COR-L47 (cell line): ENCODE results near the gene PANX1.
A peak's percentile ranks its signal among the peaks of the same experiment; 100 is the strongest.
"Not testable (repeated sequence)": the region's sequence is repeated elsewhere in the genome, so short reads cannot be mapped to it uniquely, and the experiment has no call there.

ENCODE experiments used
- DNase-seq: peaks from one replicate; lab custom pipeline; 2025; lab: John Stamatoyannopoulos, UW

The PANX1 gene, protein sequence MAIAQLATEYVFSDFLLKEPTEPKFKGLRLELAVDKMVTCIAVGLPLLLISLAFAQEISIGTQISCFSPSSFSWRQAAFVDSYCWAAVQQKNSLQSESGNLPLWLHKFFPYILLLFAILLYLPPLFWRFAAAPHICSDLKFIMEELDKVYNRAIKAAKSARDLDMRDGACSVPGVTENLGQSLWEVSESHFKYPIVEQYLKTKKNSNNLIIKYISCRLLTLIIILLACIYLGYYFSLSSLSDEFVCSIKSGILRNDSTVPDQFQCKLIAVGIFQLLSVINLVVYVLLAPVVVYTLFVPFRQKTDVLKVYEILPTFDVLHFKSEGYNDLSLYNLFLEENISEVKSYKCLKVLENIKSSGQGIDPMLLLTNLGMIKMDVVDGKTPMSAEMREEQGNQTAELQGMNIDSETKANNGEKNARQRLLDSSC

DNA sequence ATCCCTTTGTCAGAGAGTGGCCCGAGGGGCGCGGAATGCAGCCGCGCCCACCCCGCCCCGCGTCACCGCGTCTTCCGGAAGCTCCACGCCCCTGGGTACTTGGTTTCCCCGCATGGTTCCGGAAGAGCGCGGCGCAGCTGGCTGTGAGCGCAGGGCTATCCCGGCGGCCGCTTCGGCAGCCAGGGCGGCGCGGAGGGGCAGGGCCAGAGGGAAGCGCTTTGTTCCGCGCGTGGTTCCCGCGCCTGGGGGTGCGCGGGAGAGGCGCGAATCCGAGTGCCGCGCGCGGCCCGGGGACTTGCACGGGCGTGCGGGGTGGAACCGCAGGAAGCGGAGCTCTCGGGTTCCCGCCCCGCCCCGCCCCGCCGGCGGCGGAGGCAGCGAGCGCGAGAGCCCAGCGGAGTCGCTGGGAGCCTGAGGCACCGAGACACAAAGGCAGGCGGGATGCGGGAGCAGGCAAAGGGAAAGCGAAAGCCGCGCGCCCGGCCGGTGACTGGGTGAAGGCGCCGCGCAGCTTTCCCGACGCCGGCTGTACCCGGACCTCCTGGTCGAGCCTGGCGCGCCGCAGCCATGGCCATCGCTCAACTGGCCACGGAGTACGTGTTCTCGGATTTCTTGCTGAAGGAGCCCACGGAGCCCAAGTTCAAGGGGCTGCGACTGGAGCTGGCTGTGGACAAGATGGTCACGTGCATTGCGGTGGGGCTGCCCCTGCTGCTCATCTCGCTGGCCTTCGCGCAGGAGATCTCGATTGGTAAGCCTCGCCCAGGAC is at the start of gene PANX1:
TSS of gene PANX1 (plus strand) at position 96 of the 766 bp plus-strand sequence. CDS start at position 568, 472 bp downstream.
- DNase-seq, result peak; percentile 77

DNA sequence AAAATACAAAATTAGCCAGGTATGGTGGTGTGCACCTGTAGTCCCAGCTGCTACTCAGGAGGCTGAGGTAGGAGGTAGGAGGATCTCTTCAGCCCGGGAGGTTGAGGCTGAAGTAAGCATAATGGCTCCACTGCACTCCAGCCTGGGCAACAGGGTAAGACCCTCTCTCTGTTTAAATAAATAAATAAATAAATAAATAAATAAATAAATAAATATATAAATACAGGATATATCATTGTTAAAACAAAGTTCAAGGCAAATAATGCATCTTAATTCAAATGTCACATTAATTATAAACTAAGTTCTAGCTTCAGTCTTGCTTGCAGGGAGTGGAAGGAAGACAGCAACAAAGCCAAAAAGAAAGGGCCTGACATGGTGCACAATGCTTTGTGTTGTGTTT is 44.5 kb upstream of the PANX1 start:
- DNase-seq, result no peak

DNA sequence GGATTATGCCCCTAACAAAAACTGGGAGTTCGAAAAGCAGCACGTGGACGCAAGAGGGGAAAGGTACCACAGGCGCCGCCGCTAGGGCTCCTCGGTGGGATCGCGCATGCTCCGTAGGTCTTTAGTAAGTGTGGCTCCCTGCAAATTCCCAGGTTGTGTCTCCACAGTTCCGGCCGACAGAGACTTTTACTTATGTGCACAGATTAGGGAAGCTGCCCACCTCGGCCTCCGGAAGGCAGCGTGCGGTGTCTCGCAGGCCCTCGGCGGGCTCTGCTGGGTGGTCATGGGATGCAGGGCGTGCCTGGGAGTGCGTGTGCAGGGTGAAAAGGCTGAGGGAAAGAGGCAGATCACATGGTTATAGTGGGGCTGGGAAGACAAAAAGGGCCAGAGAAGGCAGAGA is 39.7 kb upstream of the PANX1 start:
- DNase-seq, result no peak

DNA sequence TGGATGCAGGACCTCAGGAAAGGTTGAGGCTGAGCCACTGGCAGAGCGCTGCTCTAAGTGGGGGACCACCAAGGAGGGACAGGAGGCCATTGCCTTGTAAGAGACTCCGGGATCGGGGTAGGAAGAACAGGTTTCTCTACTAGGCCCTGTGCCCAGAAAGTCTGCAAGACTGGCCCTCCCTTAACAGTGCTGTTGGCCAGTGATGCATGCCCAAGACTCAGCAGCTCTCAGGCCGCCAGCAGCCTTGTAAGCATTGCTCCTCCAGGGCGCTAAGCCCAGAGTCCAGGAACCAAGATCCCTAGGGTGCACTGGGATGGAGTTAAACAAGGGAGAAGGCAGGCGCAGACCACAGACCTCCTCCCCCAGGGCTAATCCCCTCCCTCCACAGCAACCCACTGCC is 39.3 kb upstream of the PANX1 start:
- no peak for DNase-seq

DNA sequence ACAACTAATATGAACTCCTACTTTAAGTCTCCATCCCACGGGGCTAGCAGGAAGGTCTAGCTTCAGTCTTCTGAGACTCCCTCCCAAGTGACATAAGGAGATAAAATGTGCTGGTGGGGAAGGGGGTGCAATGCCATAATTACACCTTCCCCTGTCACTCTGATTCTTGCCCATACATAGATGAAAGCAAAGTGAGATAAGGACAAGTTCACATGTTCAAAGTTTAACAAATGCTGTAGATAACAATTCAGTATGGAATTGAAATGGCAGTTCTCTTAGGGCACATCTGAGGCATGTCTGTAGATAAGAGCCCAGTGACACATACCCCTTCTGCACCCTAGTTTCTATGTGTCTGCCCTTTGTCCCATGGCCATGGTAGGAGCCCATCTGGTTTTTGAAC is 38.2 kb upstream of the PANX1 start:
- DNase-seq, result no peak

DNA sequence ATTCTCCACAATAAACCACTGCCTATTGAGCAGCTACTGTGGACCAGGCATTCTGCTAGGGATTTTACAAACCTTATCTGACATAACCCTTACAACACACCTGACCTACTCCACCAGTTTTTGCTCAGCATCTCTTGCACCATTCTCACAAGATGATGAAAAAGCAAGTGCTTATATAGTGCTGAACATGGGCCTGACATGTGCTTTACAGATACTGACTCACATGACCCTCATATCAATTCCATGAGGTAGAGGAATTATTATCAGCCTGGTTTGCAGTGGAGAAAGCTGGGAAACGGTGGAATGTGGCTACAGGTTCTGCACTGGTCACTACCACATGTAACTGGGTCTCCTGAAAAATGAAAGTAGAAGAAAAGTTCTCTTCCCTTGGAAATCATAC is 37.5 kb upstream of the PANX1 start:
- no peak for DNase-seq

DNA sequence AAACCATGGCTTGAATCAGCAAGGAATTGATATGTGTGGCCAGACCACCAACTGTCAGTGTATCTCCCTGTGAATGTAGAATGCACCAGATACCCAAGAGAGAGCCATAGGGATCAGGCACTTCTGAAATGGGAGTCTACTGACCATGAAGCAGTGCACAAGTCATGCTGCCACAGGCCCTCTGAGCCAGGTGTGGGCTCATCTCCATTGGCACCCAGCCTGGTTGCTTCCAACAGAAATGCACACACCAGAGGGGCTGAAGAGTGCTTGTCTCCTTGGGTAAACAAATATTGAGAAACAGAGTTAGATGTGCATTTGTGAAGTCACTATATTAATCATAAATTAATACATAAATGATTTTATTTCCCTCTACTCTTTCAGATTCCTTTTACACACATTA is 28.4 kb upstream of the PANX1 start:
- DNase-seq, result no peak

DNA sequence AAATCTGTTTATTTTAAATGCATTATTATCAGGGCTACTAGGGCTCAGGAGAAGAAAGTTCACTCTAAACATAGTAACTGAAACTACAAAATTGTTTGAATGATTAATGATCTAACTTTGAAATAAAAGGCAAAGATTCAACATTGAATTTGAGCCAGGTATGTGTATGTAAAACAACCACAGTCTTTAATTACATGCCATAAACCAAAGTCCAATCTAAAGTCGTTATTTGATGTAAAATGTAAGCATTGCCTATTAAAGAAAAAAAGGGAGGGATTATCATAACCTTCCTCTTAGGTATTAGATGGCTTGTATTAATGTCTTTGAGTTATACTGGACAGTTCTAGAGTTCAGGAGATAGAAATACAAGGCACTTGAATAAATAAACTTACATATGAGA is 25.2 kb upstream of the PANX1 start:
- no peak for DNase-seq

DNA sequence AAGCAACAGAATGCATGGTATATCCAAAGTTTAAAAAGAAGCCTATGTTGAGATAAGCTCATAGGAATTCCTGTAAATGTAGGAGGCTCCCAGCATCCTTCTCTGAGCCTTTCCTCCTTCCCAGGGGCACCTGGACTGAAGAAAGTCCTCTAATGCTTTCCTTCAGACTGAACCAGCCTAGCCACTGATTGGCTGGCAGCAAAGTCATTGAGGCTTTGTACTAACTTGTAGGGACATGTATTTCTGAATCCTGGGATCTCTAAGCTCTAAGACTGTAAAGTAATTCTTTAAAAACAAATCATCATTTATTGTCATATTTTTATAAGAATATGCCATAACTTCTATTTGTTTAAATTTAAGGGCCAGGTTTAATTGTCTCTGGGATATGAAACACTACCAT is 23.9 kb upstream of the PANX1 start:
- DNase-seq, result no peak

DNA sequence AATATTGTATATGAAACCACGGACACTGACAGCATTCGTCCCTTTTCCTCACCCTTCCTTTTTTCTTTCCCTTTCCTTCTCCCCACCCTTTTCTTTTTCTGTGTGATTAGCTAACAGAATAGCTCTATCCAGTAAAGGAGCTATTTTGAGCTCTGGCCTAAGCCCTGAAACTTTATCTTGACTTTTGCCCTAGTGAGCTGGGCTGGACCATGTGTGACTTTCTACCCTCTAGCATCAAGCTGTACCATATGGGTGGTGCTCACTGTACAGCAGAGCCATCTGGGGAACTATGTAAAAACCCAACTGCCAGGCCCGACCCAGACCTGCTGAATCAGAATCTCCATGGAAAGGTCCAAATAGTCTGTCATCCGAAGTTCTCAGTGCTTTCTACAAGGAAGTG is 21.9 kb upstream of the PANX1 start:
- DNase-seq, result no peak

DNA sequence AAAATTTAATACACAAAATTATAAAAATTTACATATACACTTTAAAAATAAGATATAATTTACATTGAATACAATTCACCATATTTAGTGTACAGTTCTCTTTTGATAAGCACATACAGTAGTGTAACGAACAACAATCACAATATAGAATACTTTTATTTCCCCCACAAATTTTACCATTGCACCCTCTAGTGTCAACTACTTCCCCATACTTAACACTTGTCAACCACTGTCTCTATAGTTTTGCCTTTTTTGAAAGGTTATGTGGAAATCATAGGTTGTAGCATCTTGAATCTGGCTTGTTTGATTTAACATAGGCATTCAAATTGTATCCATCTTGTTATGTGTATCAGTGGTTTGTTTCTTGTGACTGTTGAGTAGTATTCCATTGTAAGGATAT is 21.3 kb upstream of the PANX1 start:
- DNase-seq, result no peak

DNA sequence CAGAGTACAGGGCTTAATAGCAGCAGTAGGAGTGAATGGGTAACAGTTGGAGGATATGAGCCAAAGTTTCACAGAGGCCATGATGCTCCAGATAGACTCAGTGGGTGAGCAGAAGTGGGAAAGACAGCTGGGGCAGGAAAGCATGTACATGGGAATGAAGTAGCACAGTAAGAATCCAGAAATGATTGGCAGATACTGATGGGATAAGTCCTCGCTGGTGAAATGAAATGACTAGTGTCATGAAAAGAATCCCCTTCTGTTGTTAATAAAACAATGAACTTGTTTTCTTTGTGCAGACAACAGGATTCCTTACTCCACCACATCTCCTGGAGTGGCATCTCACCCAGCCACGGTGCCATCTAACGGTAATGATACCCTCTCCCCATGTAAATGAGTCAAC is 17.4 kb upstream of the PANX1 start:
- no peak for DNase-seq

DNA sequence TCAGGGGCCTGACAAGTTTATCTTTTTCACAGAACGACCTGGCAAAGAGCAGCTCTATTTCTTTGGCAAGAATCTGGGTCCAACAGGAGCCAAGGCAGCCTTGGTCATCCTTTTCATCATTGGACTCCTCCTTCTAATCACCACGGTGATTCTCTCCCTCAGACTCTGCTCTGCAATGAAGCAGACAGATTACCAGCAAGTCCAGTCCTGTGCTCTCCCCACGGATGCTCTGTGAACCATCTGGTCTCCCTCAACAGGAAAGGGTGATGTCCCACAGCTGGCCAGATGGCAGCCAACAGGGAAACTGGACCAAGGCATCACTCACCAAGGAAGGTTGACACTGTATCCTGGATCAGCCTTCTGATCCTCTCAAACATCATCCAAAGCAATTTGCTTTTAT is 17.0 kb upstream of the PANX1 start:
- DNase-seq, result no peak

DNA sequence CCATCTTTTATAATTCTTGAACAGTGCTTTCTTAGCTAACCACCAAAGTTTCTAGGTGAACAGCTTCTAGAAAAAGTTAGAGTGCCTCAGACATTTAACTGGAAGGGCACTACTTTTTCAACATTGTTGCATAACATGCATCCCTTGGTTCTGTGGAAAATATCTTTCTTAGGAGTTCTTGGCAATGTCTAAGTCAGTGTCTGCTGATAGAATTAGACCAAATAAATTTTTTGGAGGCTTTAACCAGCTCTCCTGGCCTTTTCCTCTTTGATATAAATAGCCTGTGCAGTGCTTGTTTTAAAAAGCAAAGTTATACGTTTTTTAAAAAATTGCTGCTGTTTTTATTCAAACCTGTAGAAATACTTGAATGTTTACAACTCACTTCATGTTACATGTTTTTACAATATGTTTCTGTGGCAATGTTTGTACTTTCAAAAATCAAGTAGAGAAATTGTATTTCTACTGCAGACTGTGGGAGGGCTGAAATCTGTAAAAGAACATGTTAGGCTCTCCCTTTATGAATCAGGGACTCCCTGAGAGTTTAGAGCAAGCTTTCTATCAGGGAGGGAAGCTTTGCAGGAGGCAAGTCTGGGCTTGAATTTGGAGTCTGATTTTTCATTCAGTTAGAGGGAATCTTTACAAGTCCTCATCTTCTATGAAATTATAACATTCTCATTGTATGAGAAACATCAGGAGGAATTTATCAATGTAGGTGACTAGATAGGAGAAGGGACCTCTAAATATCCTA is 16.3 kb upstream of the PANX1 start:
- DNase-seq, result no peak

DNA sequence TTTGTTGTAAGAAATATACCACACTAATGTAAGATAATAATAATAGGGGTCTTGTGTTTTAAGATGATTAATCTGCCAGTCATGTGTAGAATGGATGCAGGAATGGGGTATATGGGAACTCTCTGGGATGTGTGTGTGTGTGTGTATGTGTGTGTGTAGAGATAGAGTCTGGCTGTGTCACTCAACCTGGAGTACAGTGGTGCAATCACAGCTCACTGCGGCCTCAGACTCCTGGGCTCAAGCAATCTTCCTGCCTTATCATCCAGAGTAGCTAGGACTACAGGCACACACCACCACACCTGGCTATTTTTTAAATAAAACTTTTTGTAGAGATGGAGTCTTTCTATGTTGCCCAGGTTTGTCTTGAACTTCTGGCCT is 11.5 kb upstream of the PANX1 start:
- no peak for DNase-seq

DNA sequence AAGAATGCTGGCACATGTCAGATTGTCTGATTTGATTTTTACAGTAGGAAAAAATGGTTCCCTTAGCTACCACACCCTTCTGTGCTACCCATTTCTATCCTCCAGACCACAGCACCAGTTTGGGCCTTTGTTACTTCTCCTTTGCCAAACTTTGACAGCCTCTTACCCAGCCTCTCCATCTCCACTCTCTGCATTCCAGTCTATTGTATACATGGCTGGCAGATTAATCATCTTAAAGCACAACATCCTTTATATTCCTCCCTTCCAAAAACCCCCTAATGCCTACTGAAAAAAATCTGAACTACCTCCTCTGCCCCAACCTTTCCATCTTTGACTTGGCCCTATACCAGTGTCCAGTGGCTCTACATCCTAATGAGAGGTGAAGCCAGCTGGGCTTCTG is 10.8 kb upstream of the PANX1 start:
- no peak for DNase-seq

DNA sequence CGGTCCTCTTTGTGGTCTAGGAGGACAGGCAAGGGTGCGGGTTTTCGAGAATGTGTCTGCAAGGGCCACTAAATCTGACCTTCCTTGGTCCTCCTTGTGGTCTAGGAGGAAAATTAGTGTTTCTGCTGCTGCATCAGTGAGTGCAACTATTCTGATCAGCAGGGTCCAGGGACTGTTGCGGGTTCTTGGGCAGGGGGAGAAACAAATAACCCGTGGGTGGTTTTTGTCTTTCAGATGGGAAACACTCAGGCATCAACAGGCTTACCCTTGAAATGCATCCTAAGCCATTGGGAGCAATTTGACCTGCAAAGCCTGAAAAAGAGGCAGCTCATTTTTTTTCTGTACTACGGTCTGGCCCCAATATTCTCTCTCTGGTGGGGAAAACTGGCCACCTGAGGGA is 9.0 kb upstream of the PANX1 start:
- DNase-seq, result not testable (repeated sequence)

DNA sequence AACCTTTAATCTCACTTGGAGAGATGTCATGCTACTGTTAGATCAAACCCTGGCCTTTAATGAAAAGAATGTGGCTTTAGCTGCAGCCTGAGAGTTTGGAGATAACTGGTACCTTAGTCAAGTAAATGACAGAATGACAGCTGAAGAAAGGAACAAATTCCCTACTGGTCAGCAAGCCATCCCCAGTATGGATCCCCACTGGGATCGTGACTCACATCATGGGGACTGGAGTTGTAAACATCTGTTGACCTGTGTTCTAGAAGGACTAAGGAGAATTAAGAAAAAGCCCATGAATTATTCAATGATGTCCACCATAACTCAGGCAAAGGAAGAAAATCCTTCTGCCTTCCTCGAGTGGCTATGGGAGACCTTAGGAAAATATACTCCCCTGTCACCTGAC is 8.1 kb upstream of the PANX1 start:
- not testable (repeated sequence) for DNase-seq

DNA sequence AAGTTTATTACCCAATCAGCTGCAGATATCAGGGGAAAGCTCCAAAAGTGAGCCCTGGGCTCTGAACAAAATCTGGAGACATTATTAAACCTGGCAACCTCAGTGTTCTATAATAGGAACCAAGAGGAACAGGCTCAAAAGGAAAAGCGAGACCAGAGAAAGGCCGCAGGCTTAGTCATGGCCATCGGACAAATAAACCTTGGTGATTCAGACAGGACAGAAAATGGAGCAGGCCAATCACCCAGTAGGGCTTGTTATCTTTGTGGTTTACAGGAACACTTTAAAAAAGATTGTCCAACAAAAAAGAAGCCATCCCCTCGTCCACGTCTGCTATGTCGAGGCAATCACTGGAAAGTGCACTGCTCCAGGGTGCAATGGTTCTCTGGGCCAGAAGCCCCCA is 7.7 kb upstream of the PANX1 start:
- DNase-seq, result no peak

DNA sequence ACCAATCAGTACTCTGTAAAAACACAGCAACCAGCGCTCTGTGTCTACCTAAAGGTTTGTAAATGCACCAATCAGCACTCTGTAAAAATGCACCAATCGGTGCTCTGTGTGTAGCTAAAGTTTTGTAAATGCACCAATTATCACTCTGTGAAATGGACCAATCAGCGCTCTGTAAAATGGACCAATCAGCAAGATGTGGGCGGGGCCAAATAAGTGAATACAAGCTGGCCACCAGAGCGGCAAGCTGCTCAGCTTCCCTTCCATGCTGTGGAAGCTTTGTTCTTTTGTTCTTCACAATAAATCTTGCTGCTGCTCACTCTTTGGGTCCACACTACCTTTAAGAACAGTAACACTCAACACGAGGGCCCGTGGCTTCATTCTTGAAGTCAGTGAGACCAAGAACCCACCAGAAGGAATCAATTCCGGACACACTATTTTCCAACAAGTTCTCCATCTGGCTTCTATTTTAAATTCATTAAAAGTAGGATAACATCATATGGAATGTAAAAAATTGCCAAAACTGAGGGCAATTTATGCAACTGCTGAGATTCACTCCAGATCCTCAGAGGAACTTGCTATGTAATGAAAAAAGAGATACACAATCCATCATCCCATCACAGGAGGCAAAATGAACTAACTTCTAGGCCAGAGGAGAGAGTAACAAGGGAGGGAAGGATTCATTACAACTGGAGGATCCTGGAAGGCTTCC is 3.1 kb upstream of the PANX1 start:
- DNase-seq, result no peak

DNA sequence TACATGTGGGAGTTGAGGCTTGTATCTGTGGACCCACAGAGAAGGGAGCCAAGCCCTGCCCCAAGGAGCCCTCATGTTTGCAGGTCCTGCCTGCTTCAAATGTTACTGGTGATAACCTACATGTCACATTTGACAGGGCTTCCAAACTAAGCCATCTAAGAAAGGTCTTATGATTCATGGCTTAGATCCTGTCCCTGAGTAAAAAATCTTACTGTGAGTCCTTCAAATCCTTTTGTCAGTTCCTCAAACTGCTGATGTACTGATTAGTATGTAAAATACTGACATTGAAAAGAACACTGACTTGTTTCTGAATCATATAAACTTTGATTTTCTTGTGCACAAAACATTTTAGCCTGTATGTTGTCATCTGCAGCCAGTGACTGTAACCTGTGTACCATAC is 1.0 kb upstream of the PANX1 start:
- no peak for DNase-seq

DNA sequence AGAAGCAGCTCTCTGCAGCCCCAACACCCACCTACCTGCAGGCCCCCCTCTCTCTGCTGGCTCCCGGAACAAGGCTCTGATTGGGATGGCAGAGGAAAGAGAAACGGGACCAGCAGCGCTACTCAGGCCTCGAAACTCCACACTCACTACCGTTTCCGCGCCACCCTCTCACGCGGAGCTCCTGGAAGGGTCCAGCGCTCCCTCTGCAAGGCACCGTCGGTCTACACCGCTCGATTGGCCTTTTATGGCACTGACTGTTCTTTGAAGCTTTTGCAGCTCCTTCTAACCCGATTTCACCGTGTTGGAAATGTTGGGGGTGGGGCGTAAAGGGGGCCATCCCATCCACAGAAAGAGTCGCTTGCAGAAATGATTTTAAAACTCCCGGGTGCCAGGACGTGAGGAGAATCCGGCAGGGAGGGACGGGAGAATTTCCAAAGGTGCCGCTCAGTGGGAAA is 323 bp upstream of the PANX1 start:
- peak; percentile 40 for DNase-seq
